GM19328 (cell line): Measurements from ENCODE around the gene PHF8.

Source experiments
- ATAC-seq: cut with Tn5 transposase; IDR thresholded peaks from one replicate; pipeline ENCODE4 v1.9.1; 2021; ENCODE audit warnings: mild to moderate bottlenecking, moderate library complexity; ENCODE audit not compliant: unreplicated experiment

The PHF8 gene

GRCh38 chrX:54024350-54024749, 19.9 kb downstream of the PHF8 start:
- no peak for ATAC-seq

- no peak for ATAC-seq
Observed at GRCh38 chrX:54012830-54013500, 31.3 kb downstream of the PHF8 start.

GRCh38 chrX:54007682-54008081, 36.6 kb downstream of the PHF8 start:
- ATAC-seq, result no peak

GRCh38 chrX:53997724-53998123, 46.5 kb downstream of the PHF8 start:
- no peak for ATAC-seq

GRCh38 chrX:53992589-53992988, 51.7 kb downstream of the PHF8 start:
- no peak for ATAC-seq

GRCh38 chrX:53990171-53990570, 54.1 kb downstream of the PHF8 start:
- no peak for ATAC-seq

GRCh38 chrX:53984895-53985294, 59.4 kb downstream of the PHF8 start:
- no peak for ATAC-seq

GRCh38 chrX:53974529-53974928, 69.7 kb downstream of the PHF8 start:
- ATAC-seq, result no peak

- ATAC-seq, result no peak
Observed at GRCh38 chrX:53969540-53969939, 74.7 kb downstream of the PHF8 start.

- ATAC-seq, result no peak
Observed at GRCh38 chrX:53950130-53950733, 94.0 kb downstream of the PHF8 start.

- ATAC-seq, result no peak
Observed at GRCh38 chrX:53940180-53940579, 104.1 kb downstream of the PHF8 start.

- no peak for ATAC-seq
Observed at GRCh38 chrX:53939127-53939526, 105.1 kb downstream of the PHF8 start.

GRCh38 chrX:53930515-53931380, 113.5 kb downstream of the PHF8 start:
- ATAC-seq, result no peak

- ATAC-seq, result no peak
Observed at GRCh38 chrX:53926030-53926429, 118.2 kb downstream of the PHF8 start.

- ATAC-seq, result no peak
Observed at GRCh38 chrX:53918702-53919101, 125.6 kb downstream of the PHF8 start.

GRCh38 chrX:53900623-53901022, 143.7 kb downstream of the PHF8 start:
- ATAC-seq, result no peak

- no peak for ATAC-seq
Observed at GRCh38 chrX:53895270-53895669, 149.0 kb downstream of the PHF8 start.
